Peyer's patch (tissue), 4 donors: ENCODE data around the gene IL3RA.
"Not testable (repeated sequence)": the region's sequence is repeated elsewhere in the genome, so short reads cannot be mapped to it uniquely, and the experiment has no call there.

ENCODE experiments used
- POLR2A ChIP-seq, 2 donors: fragments of 450-650 bp; IDR thresholded peaks; one replicate each; pipeline ENCODE4 v1.5.1; 2017; ENCODE audit warnings: antibody characterized with exemption in 2 of 2, mild to moderate bottlenecking in 2 of 2, moderate library complexity in 2 of 2
- TF ChIP-seq, protein P1 (sequence below), 6 experiments: fragments of 450-650 bp in 4 of 6; fragments of 200-600 bp in 2 of 6; sonication (generic) in 1 of 6; IDR thresholded peaks; one replicate each; pipeline ENCODE4 v1.5.1; 2017 to 2019; ENCODE audit warnings: antibody characterized with exemption in 6 of 6, mild to moderate bottlenecking in 3 of 6, moderate library complexity in 1 of 6

GRCh38 chrX:1405769-1406168 lies 69.2 kb downstream of the IL3RA start:
- not testable (repeated sequence) for TF ChIP-seq POLR2A (IDR thresholded peaks at IDR 0.05)
- TF ChIP-seq, protein P1, sequence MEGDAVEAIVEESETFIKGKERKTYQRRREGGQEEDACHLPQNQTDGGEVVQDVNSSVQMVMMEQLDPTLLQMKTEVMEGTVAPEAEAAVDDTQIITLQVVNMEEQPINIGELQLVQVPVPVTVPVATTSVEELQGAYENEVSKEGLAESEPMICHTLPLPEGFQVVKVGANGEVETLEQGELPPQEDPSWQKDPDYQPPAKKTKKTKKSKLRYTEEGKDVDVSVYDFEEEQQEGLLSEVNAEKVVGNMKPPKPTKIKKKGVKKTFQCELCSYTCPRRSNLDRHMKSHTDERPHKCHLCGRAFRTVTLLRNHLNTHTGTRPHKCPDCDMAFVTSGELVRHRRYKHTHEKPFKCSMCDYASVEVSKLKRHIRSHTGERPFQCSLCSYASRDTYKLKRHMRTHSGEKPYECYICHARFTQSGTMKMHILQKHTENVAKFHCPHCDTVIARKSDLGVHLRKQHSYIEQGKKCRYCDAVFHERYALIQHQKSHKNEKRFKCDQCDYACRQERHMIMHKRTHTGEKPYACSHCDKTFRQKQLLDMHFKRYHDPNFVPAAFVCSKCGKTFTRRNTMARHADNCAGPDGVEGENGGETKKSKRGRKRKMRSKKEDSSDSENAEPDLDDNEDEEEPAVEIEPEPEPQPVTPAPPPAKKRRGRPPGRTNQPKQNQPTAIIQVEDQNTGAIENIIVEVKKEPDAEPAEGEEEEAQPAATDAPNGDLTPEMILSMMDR (IDR thresholded peaks at IDR 0.05), result not testable (repeated sequence)
